D341Med (cell line): ENCODE results near the gene CHCHD1.
"Not testable (repeated sequence)": the region's sequence is repeated elsewhere in the genome, so short reads cannot be mapped to it uniquely, and the experiment has no call there.

Experiments used
- DNase-seq: peaks from one replicate; pipeline ENCODE4 v3.0.0; 2012; ENCODE audit warnings: low spot score

Gene CHCHD1

DNA sequence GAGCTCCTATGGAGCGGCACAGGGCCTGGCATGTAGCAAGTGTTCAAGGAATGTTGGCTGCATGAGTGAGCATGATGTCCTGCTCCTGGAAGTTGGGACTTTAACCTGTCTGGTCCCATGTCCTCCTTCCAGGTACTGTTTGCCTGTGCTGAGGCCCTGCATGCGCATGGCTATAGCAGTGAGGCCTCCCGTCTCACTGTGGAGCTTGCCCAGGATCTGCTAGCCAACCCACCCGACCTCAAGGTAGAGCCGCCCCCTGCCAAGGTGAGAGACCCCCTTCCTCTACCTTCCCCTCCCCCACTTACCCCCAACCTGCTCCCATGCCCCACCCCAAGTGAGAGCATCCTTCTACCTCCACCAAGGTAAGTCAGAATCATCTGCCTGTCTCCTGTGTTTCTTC lies 11.6 kb downstream of the CHCHD1 start:
- DNase-seq, result no peak

DNA sequence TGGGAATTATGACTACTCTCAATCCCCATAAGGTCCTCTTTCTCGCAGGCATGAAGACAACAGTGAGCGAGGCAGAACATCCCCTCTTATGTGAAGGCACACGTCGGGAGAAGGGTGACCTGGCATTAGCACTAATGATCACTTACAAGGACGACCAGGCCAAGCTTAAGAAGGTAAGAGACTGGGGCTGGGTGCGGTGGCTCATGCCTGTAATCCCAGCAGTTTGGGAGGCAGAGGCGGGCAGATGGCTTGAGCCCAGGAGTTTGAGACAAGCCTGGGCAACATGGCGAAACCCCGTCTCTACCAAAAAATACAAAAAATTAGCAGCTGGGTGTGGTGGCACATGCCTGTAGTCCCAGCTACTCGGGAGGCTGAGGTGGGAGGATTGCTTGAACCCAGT lies 13.6 kb downstream of the CHCHD1 start:
- not testable (repeated sequence) for DNase-seq

DNA sequence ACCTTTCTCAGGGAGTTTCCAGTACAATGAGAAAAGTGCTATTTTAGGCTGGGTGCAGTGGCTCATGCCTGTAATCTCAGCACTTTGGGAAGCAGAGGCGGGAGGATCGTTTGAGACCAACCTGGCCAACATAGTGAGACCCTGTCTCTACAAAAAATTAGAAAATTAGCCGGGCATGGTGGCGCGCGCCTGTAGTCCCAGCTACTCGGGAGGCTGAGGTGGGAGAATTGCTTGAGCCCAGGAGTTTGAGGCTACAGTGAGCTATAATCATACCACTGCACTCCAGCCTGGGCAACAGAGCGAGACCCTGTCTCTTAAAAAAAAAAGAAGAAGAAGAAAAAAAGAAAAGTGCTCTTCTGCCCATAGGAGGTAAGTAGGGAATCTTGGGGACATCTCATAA lies 14.2 kb downstream of the CHCHD1 start:
- DNase-seq, result not testable (repeated sequence)

DNA sequence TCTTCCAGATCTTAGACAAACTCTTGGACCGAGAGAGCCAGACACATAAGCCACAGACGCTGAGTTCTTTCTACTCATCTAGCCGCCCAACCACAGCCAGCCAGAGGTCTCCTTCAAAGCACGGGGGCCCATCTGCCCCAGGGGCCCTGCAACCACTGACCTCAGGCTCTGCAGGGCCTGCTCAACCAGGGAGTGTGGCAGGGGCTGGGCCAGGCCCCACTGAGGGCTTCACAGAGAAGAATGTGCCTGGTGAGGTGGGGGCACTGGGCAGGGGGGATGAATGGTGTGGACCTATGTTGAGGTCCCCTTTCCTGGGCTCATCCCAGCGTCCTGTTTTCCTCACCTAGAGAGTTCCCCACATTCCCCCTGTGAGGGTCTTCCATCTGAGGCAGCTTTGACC lies 14.9 kb downstream of the CHCHD1 start:
- no peak for DNase-seq

DNA sequence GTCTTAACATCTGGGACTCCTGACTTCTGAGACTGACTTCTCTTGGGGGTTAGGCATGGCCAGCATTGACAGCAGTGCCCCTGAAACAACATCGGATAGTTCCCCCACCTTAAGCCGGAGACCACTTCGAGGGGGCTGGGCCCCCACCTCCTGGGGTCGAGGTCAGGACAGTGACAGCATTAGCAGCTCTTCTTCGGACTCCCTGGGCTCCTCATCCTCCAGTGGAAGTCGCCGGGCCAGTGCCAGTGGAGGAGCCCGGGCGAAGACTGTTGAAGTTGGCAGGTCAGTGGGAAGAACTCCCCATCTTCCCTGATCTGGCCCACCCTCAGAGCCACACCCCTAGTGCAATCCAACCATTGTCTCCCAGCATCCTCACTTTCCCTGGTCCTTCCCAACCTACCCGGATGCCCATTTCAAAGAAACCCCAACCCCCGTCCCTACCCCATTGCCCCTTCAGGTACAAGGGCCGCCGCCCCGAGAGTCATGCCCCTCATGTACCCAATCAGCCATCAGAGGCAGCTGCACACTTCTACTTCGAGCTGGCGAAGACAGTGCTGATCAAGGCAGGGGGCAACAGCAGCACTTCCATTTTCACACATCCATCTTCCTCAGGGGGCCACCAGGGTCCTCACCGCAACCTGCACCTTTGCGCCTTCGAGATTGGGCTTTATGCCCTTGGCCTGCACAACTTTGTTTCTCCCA lies 15.6 kb downstream of the CHCHD1 start:
- no peak for DNase-seq

DNA sequence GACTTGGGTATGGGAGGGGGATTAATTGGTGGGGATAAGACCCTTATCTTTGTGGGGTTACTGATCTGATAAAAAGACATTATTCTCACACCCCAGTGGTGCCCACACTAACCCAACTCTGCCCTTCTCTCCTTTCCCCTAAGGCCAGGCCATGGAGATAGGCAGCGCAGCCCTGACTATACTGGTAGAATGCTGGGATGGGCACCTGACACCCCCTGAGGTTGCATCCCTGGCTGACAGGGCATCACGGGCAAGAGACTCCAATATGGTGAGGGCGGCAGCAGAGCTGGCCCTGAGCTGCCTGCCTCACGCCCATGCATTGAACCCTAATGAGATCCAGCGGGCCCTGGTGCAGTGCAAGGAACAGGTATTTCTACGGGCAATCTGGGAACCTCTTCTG lies 16.2 kb downstream of the CHCHD1 start:
- no peak for DNase-seq

DNA sequence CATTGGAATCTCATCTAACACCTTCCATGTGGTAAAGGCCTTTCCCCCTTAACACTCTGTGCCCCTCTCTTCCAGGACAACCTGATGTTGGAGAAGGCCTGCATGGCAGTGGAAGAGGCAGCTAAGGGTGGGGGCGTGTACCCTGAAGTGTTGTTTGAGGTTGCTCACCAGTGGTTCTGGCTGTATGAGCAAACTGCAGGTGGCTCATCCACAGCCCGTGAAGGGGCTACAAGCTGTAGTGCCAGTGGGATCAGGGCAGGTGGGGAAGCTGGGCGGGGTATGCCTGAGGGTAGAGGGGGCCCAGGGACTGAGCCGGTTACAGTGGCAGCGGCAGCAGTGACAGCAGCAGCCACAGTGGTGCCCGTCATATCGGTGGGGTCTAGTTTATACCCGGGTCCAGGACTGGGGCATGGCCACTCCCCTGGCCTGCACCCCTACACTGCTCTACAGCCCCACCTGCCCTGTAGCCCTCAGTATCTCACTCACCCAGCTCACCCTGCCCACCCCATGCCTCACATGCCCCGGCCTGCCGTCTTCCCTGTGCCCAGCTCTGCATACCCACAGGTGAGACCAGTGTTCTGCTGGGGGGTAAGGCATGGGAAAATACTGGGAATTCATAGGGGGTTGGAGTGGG lies 17.2 kb downstream of the CHCHD1 start:
- DNase-seq, result no peak

DNA sequence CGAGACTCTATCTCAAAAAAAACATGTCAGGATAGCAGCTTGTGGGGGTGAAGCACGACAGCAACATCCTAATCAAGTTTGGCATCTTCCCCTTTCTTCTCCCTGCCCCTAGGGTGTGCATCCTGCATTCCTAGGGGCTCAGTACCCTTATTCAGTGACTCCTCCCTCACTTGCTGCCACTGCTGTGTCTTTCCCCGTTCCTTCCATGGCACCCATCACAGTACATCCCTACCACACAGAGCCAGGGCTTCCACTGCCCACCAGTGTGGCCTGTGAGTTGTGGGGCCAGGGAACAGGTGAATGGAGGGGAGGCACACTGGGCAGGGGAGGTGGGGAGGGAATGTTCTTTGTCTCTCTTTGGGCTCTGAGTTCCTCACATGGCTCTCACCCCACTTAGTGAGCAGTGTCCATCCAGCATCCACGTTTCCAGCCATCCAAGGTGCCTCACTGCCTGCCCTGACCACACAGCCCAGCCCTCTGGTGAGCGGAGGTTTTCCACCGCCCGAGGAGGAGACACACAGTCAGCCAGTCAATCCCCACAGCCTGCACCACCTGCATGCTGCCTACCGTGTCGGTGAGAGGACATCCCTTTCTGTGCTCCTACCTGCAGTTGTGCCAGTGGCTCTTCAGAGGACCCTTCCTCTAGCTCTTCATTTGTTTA lies 18.2 kb downstream of the CHCHD1 start:
- no peak for DNase-seq

DNA sequence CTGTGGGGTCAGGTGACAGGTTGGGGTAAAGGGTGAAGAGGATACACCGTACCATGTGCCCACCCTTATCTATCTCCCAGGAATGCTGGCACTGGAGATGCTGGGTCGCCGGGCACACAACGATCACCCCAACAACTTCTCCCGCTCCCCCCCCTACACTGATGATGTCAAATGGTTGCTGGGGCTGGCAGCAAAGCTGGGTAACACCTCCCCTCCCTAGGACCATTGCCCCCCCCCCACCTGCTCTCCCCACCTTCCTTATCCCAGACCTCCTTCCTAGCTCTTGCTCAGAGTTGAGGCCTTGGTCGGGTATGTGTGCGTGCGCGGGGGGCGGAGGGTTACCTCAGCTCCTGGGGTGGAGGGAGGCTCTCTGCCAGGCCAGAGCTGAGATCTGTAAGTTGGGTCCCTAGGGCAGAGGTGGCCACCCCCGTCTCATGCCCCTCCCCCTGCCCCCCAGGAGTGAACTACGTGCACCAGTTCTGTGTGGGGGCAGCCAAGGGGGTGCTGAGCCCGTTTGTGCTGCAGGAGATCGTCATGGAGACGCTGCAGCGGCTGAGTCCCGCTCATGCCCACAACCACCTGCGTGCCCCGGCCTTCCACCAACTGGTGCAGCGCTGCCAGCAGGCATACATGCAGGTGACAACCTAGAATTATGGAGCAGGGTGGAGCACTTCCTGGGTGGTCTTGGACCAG lies 18.9 kb downstream of the CHCHD1 start:
- no peak for DNase-seq

DNA sequence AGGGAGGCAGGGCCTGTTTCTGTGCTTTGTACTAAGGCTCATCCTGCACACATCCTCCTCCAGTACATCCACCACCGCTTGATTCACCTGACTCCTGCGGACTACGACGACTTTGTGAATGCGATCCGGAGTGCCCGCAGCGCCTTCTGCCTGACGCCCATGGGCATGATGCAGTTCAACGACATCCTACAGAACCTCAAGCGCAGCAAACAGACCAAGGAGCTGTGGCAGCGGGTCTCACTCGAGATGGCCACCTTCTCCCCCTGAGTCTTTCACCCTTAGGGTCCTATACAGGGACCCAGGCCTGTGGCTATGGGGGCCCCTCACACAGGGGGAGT lies 19.4 kb downstream of the CHCHD1 start:
- no peak for DNase-seq

DNA sequence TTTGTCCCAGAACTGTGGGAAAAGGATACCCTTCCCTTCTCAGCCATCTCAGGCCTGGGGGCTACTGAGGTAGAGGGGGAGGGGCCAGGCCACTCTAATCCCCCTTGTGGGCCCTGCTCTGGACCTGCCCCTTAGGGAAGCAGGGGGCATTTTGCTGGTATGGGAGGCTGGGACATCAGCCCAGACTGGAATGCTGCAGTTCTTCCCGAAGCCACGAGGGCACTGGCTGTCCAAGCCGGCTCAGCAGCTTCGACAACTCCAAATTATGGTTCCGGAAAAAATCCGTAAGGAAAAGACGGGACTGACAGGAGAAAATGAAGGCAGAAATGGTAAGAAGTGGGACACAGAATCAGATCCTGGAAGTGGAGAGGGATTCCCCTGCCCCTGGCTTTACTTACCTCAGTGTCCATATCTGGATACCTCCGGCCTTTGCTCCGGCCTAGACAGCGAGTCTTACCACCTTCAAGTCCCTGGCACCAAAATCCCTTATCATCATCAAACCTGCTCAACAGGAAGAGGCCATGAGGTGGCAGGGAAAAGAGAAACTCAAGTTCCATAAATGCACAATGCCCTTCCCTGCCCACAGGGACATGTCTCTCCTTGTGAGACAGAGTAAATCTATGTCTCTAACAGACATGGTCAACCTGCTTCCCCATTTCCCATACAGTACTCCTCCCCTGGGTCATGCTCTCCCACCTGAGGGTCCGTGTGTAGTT lies 20.6 kb downstream of the CHCHD1 start:
- DNase-seq, result no peak

DNA sequence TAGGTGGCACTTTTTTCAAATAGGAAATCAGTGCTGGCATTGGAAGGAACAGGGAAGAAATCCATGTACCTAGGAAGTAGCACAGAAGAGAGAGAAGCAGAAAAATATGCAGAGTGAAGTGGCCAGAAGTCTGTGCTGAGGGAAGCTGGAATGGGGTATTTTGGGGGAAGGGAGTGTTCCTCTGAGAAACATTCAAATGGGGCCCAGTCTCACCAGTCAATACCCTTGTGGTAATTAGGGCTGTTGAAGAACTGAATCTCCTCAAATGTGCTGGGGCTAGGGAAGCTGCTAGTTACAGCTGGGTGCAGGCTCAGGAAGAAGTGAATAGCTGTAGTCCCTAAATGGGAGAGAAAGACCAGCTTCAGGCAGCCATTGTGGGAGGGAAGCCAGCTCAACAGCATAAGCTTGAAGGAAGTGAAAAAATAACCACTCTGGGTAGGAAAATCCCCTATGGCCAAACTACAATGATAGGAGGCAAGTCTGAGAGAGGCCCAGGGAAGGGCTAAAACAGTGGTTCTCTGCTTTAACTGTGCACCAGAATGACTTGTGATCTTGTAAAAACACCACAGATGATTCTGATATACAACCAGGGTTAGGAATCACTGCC lies 21.9 kb downstream of the CHCHD1 start:
- no peak for DNase-seq

DNA sequence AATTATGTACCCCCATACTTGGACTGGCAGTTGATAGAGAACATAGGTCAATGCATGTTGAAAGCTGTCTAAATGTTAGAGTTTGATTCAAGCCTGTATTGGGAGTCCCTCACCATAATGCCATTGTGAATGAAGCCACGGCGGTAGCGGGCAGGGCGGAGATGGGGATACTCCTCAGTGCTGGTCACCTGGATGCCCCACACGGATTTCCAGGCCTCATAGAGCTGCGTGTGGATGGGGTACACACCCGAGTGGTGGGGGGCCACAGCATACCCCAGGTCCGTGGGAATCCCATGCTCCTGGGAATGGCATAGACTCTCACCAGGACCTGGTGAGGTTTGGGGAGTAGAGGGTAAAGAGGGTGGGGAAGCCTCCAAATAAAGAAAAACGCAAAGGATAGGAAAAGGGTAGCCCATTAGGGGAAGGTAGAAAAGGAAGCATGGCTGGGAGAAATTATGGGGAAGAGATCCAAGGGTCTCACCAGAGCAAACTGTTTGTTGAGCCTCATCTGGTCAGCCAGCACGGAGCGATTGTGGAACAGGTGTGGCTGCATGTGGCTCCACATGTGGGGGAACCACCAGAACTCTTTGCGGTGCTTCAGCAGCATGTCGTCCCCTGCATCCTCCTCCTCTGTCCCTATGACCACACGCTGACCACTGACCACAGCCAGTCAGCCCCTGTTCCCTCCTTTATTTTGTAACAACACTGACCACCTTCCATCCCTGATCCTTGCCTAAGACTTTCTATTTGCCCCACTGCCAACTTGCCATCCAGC lies 24.5 kb downstream of the CHCHD1 start:
- no peak for DNase-seq

DNA sequence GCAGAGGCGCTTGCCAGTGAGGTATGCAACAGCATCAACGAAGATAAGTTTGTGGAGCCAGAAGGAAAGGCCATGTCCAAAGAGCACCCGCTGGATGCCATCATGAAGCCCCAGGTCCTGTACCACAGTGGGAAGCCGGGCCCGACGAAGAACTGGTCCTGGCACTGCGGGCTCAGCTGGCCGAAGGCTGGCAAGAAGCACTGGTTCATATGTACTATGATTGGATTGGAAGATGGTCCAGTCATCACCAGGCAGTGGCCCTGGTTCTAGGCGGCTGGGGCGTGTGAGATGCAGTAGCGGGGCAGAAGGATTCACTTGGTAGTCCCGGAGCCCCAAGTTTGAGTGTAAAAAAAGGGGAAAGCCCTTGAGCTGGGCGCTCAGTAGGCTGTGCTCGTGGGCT lies 25.6 kb downstream of the CHCHD1 start:
- no peak for DNase-seq

DNA sequence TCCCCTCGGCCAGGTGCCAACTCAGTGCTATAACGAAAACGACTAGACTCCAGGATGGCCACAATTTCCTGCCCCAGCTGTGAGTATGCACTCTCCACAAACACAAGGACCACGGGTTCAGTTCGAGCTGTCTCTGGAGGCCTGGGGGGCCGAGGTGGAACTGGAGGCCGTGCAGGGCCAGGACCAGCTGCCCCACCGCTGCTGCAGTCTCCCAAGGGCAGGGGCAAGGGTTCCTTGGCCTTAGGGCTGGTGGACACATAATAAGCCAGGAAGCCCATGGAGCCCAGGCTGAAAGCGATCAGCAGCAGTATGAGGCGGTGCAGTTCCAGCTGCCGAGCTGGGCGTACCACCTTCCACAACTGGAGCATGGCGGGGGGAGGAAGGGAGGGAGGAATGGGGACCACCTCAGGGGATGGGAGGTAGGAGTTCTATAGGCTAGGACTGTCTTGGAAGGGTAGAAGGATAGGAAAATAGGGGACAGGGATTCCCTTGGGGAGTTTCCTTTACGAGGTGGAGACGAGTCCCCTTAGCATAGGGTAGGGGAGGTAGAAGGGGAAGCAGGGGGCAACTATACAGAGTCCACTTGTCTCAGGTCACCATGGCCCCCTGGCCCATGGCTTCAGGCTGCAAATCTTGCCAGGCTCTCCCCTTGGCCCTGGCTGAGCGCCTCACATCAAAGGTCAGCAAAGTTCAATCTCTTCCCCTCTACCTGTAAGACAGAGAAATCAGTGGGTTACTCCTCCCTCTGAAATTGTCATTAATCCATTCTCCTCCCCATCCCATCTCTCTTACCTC lies 26.4 kb downstream of the CHCHD1 start:
- no peak for DNase-seq

DNA sequence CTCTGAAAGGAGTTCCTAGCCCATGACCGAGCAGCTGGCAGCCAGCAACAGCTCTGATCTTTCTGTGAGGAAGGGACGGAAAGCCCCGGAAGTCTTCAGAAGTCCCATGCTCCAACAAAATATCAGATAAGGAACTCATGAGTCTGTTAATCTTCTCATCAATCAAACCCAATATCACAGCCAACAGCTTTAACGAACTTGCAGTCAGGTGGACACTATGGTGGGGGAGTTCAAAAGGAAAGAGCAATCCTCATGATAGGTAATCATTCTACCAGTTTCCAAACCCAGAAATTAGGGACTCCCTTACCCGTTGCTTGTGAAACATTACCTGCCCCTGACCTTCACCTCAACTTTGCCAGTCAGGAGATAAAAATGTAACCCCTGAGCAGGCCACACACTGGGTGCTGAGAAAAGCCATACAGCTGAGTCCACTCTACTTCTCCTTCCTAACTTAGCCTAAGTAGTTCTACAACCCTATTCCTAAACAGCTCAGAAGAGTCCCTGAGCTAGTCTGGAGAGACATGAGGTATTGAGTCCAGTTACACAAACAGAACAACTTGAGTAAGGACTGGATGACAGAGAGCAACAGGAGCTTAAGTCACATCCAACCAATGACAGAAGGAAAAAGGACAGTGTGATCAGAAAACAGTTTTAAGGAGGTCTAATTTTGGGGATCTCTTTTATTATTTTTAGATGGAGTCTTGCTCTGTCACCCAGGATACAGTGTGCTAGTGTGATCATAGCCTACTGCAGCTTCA lies 27.4 kb downstream of the CHCHD1 start:
- no peak for DNase-seq

DNA sequence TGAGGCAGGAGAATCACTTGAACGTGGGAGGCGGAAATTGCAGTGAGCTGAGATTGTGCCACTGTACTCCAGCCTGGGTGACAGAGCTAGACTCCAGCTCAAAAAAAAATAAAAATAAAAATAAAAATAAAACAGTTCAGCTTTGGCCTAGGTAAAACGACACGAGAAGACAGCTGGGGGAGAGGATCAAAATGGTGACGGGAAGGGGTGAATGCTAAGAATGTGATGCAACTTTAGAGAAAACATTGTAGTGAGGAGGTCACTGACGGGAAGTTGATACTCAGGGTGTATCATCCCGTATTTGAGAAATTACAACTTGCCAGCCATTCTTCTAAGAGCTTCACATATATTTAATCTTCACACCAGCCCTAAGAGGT lies 28.5 kb downstream of the CHCHD1 start:
- DNase-seq, result no peak

DNA sequence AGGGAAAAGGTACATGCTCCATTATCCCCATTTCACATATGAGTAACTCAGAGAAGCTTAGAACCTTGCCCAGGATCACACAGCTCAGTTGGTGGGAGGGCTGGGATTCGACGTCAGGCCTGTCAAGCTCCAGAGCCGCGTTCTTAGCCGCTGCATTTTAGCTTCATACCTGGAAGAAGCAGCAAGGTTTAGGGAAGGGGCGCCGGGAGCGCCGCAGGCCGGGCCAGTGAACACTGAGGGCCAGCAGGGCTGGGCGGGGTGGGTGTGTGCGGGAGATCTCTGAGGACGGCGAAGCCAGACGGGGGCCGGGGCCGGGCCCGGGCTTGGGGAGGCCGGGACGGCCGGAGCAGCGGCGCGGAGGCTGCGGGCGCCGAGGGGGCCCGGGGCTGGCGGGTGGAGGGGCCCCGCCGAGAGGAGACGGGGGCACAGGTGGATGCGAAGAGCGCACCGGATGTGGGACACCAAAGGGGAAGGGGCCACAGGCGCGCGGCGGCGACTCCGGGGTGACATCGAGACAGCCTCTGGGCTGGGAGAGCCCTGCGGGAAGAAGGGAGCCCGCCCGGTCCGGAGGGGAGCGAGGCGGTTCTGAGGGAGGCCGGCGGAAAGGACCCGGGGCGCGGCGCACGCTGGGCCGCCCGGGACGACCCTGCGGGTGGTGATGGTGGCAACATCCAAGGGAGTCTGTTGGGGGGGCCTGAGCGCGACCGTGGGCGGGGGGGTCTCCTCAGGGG lies 29.1 kb downstream of the CHCHD1 start:
- DNase-seq, result no peak

DNA sequence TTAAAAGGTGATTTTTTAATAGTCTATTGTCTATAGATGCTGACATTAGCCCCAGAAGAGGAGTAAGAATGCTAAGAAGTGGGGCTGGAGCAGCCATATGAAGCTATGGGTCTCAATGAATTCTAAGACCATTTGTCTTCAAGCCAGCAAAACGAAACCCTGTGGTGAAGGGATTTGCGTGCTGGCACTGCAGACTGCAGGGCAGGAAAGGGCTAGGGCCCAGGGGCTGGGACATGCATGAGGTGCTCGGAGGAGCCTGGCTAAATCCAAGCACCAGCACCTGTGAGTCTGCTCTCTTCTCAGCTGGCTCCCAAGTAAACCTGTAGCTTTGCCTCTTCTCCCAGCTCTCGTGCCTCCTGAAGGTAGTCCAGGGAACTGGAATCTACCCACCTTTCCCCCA lies 30.8 kb downstream of the CHCHD1 start:
- no peak for DNase-seq
